Caco-2 (cell line): ENCODE measurements around the gene ZNF48. TPM values are rescaled to one million over a fixed set of nuclear protein-coding genes. Genes with fewer than 3 reads are reported as not detected.

Experiments
- BruUV-seq: library from RNA; stranded (reverse); fragments of 400-500 nt; replicated peaks from 2 replicates; lab custom pipeline; 2021; lab: Mats Ljungman, UMichigan
- CTCF ChIA-PET: fragments of 300-600 bp; sonication (Branson Sonifier 250); formaldehyde crosslinking; loops from one replicate; lab custom pipeline; 2022; ENCODE audit warnings: antibody characterized with exemption; lab: Charles Lee
- POLR2A ChIA-PET: fragments of 300-600 bp; sonication (Branson Sonifier 250); formaldehyde crosslinking; loops from one replicate; lab custom pipeline; 2022; ENCODE audit warnings: antibody characterized with exemption; lab: Charles Lee
- DNase-seq, 2 experiments: peaks; one replicate each; pipeline versions ENCODE4 v3.0.0 to v3.0.0-alpha.2; 2020 to 2022
- H3K27me3 ChIP-seq: replicated peaks from 2 replicates; pipeline ENCODE4 v1.6.0; 2011; ENCODE audit warnings: low read length; ENCODE audit not compliant: control insufficient read depth, insufficient read depth
- H3K36me3 ChIP-seq: 2 replicates; pipeline ENCODE4 v1.5.1; 2011; ENCODE audit warnings: low read length; ENCODE audit not compliant: control insufficient read depth, insufficient read depth
- H3K4me1 ChIP-seq: fragments of 250-450 bp; sonication (Bioruptor Pico); 2 replicates; pipeline ENCODE4 v1.5.1; 2020; ENCODE audit warnings: mild to moderate bottlenecking
- H3K4me3 ChIP-seq: 2 replicates; pipeline ENCODE4 v1.5.1; 2011; ENCODE audit warnings: low read depth, mild to moderate bottlenecking, control low read depth, low read length
- H3K9me3 ChIP-seq: fragments of 250-450 bp; sonication (Bioruptor Pico); 2 replicates; pipeline ENCODE4 v1.5.1; 2020; ENCODE audit warnings: mild to moderate bottlenecking, moderate library complexity
- H3K27ac Mint-ChIP-seq: one replicate; pipeline ENCODE4 v1.8.0; 2022; ENCODE audit warnings: mixed read lengths; ENCODE audit not compliant: unreplicated experiment
- H3K27me3 Mint-ChIP-seq: one replicate; pipeline ENCODE4 v1.8.0; 2022; ENCODE audit warnings: mixed read lengths; ENCODE audit not compliant: insufficient read depth, unreplicated experiment
- H3K36me3 Mint-ChIP-seq: one replicate; pipeline ENCODE4 v1.8.0; 2022; ENCODE audit warnings: mild to moderate bottlenecking, mixed read lengths; ENCODE audit not compliant: insufficient read depth, unreplicated experiment
- H3K4me1 Mint-ChIP-seq: one replicate; pipeline ENCODE4 v1.8.0; 2022; ENCODE audit warnings: low read depth, mixed read lengths; ENCODE audit not compliant: unreplicated experiment
- H3K4me3 Mint-ChIP-seq: one replicate; pipeline ENCODE4 v1.8.0; 2022; ENCODE audit warnings: mild to moderate bottlenecking, moderate library complexity, mixed read lengths; ENCODE audit not compliant: unreplicated experiment
- H3K9me3 Mint-ChIP-seq: one replicate; pipeline ENCODE4 v1.8.0; 2022; ENCODE audit warnings: mixed read lengths; ENCODE audit not compliant: unreplicated experiment
- intact Hi-C: fragments of 100-400 bp; cut with micrococcal nuclease; formaldehyde crosslinking; loops from one replicate; pipeline ENCODE4 v1.10.0; 2022; ENCODE audit not compliant: unreplicated experiment
- total RNA-seq: library from RNA; stranded (reverse); gene quantifications from 2 replicates; pipeline ENCODE4 v1.2.3, GENCODE V29; 2022
- TF ChIP-seq, protein P1 (sequence below), 2 experiments: fragments of 200-600 bp in 1 of 2; IDR thresholded peaks; 1 replicate in 1 of 2; 2 replicates in 1 of 2; pipeline versions ENCODE4 v1.5.1 to v1.8.0; 2011 to 2022; ENCODE audit warnings: antibody characterized with exemption in 1 of 2, control low read depth in 1 of 2, inconsistent platforms in 1 of 2, low read depth in 1 of 2, low read length in 1 of 2, mild to moderate bottlenecking in 1 of 2, moderate library complexity in 1 of 2; ENCODE audit not compliant: insufficient read depth in 1 of 2, severe bottlenecking in 1 of 2, unreplicated experiment in 1 of 2

The ZNF48 gene
- total RNA-seq, 1 experiment from 2014 or later = 13.4 TPM

DNA sequence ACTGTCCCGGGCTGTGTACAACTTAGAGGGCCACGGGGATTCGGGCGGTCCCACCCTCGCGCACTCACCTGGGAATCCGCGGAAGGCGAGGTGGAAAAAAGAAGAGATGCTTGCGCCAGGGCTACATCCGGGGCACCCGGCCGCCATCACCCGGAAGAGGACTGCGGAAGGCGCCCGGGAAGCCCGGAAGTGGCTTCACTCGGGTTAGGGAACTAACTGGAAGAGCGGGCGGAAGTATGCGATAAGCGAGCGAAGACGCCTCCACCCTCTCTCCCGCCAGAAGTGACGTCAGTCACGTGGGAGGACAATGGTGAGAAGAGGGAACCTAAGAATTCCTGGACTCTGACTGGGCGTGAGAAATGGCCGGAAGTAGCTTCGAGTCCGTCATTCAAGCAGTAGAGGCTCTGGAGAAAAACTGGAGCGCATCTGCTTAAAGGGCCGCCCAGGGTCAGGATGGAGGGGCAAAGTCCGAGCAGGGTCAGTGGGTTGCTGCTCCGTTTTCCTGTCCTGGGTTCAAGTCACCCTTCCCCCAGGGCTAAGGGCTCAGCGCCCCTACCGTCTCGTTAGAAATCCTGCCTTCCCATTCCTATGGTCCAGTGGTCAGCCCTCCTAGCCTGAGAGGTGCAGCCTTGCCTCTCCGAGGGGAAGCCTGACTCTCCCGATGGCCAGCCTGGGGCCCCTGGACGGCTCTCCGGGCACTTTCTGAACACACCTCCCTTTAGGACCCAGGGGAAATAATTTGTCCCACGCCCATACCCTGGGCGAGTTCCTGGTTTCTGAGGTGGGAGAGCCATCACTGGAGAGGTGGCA, 39.9 kb upstream of the ZNF48 start, which contains the start of gene CD2BP2:
CD2BP2 (minus strand) TSS at position 165 of the 810 bp plus-strand sequence. CDS start 627 bp downstream, outside the sequence.
- Mint-ChIP-seq H3K4me3 (peak within 1 kb of the TSS; percentile 94), H3K9me3 (no peaks in the 10 kb centered on the region), H3K36me3 (peaks cover 63% of the 10 kb centered on the region), H3K4me1 (peaks cover 18% of the 10 kb centered on the region), H3K27ac (peak within 1 kb of the TSS; percentile 99), H3K27me3 (no peaks in the 10 kb centered on the region)
- H3K36me3 ChIP-seq = peaks cover 4% of the 10 kb centered on the region
- intact Hi-C loops = loop anchor here (1.0 to 5.0 kb wide), 3 partner anchors 21 to 264 kb away; partner anchors contain the start of genes TBX6 and ZNF771
- DNase-seq = peak; percentile 93 to 97
- H3K4me1 ChIP-seq = peaks cover 5% of the 10 kb centered on the region; the same call in 1 of the 2 replicates
- TSS peak; percentile 86 for BruUV-seq
- H3K9me3 ChIP-seq = no peaks in the 10 kb centered on the region
- peak within 1 kb of the TSS; percentile 97 for H3K4me3 ChIP-seq
- ChIA-PET CTCF (interaction anchor here (0.6 to 1.8 kb wide), 8 partner anchors 14 to 74 kb away, joined by 3 to 8 read pairs (median 3); partner anchors contain the start of genes DCTPP1 and ZNF48), POLR2A (interaction anchor here (1.0 to 2.3 kb wide), 3 partner anchors 16 to 52 kb away, joined by 4 to 30 read pairs (median 5); partner anchors contain the start of genes TBC1D10B and ZNF771)
- no peaks in the 10 kb centered on the region for H3K27me3 ChIP-seq
- TF ChIP-seq, protein P1, sequence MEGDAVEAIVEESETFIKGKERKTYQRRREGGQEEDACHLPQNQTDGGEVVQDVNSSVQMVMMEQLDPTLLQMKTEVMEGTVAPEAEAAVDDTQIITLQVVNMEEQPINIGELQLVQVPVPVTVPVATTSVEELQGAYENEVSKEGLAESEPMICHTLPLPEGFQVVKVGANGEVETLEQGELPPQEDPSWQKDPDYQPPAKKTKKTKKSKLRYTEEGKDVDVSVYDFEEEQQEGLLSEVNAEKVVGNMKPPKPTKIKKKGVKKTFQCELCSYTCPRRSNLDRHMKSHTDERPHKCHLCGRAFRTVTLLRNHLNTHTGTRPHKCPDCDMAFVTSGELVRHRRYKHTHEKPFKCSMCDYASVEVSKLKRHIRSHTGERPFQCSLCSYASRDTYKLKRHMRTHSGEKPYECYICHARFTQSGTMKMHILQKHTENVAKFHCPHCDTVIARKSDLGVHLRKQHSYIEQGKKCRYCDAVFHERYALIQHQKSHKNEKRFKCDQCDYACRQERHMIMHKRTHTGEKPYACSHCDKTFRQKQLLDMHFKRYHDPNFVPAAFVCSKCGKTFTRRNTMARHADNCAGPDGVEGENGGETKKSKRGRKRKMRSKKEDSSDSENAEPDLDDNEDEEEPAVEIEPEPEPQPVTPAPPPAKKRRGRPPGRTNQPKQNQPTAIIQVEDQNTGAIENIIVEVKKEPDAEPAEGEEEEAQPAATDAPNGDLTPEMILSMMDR (IDR thresholded peaks at IDR 0.05; ENCODE audit: insufficient read depth in 1 of 2, low read depth in 1 of 2, low read length in 1 of 2, severe bottlenecking in 1 of 2, unreplicated experiment in 1 of 2) = no peak

DNA sequence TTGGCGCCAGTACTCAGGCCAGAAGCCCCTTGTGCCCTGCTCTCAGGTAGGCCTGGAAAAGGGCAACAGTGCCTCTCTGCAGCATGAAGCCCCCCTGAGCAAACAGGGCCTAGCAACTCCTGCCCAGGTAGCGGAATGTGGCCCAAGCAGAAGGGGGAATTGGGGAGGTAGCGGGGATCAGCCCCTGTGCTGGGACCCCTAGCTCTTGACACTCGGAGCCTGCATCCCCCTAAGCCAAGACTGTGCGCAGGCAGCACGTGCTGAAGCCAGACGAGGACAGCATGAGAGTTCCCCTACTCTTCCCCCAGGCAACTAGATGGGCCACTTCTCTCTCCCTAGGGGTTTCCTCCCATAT, 39.3 kb upstream of the ZNF48 start:
- no peaks in the 10 kb centered on the region for H3K27me3 ChIP-seq
- intact Hi-C loops = loop anchor here (1.0 to 5.0 kb wide), 3 partner anchors 21 to 265 kb away; partner anchors contain the start of genes TBX6 and ZNF771
- peaks cover 5% of the 10 kb centered on the region; the same call in 1 of the 2 replicates for H3K4me1 ChIP-seq
- no peaks in the 10 kb centered on the region for H3K9me3 ChIP-seq
- TF ChIP-seq, protein P1 (IDR thresholded peaks at IDR 0.05; ENCODE audit: insufficient read depth in 1 of 2, low read depth in 1 of 2, low read length in 1 of 2, severe bottlenecking in 1 of 2, unreplicated experiment in 1 of 2) = no peak
- peak overlapping the region; percentile 94 for H3K4me3 Mint-ChIP-seq
- no peak for DNase-seq
- H3K27me3 Mint-ChIP-seq = no peaks in the 10 kb centered on the region
- peaks cover 65% of the 10 kb centered on the region for H3K36me3 Mint-ChIP-seq
- peak overlapping the region; percentile 51 for H3K4me3 ChIP-seq
- peak overlapping the region; percentile 99 for H3K27ac Mint-ChIP-seq
- no peaks in the 10 kb centered on the region for H3K9me3 Mint-ChIP-seq
- POLR2A ChIA-PET = interaction anchor here (1.0 to 2.3 kb wide), 2 partner anchors 15 to 21 kb away, joined by 4 to 30 read pairs; partner anchors contain the start of gene TBC1D10B
- BruUV-seq = no TSS peak
- H3K36me3 ChIP-seq = peaks cover 4% of the 10 kb centered on the region
- peaks cover 22% of the 10 kb centered on the region for H3K4me1 Mint-ChIP-seq
- CTCF ChIA-PET = interaction anchor here (1.0 to 1.8 kb wide), 5 partner anchors 15 to 74 kb away, joined by 3 to 8 read pairs (median 3); partner anchors contain the start of genes DCTPP1 and ZNF48
